ENCODE results near the gene EOMES.

- TF ChIP-seq ZFX (IDR thresholded peaks at IDR 0.05) (no peak), CTCF (conservative IDR thresholded peaks at IDR 0.05) (no peak)
Observed at GRCh38 chr3:27718459-27718858, 3.7 kb downstream of the EOMES start.
